Measurements from ENCODE around the gene MRPS27.

Gene MRPS27

DNA sequence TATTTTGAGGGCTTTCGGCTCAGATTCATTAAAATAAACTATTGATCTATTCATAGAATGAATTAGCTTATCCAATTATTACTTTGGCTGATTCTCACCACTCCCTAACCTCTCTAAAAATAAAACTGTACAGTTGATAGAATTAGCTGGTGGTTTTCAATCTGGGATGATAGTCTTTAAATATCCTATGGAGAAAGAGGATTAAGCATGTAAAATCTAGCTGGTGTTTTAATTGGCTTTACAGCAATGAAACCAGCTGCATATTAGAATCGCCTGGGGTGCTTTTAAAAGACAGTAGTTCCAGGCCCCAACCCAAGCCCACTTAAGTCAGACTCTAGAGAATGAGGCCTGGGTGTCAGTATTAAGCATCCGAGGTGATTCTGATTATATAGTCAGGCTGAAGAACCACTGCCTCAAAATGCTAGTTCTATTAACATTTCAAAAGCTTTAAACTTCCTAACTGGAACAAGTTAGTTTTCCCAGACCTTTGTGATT, 117.7 kb downstream of the MRPS27 start:
- TF ChIP-seq, protein P1, sequence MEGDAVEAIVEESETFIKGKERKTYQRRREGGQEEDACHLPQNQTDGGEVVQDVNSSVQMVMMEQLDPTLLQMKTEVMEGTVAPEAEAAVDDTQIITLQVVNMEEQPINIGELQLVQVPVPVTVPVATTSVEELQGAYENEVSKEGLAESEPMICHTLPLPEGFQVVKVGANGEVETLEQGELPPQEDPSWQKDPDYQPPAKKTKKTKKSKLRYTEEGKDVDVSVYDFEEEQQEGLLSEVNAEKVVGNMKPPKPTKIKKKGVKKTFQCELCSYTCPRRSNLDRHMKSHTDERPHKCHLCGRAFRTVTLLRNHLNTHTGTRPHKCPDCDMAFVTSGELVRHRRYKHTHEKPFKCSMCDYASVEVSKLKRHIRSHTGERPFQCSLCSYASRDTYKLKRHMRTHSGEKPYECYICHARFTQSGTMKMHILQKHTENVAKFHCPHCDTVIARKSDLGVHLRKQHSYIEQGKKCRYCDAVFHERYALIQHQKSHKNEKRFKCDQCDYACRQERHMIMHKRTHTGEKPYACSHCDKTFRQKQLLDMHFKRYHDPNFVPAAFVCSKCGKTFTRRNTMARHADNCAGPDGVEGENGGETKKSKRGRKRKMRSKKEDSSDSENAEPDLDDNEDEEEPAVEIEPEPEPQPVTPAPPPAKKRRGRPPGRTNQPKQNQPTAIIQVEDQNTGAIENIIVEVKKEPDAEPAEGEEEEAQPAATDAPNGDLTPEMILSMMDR (IDR thresholded peaks at IDR 0.05; ENCODE audit: control insufficient read depth, insufficient read depth, low read depth, low read length, missing control alignments): no peak
- DNase-seq (ENCODE audit: low read depth): no peak
- H3K4me3 ChIP-seq (ENCODE audit: control insufficient read depth, low read depth, low read length): no peak overlapping the region

DNA sequence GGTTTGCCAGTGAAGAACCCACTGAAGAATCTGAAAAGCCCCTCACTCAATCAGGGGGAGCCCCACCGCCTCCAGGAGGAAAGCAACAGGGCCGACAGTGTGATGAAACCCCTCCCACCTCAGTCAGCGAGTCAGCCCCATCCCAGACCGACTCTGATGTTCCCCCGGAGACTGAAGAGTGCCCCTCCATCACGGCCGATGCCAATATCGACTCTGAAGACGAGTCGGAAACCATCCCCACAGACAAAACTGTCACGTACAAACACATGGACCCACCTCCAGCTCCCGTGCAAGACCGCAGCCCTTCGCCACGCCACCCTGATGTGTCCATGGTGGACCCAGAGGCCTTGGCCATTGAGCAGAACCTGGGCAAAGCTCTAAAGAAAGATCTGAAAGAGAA, 120.4 kb downstream of the MRPS27 start:
- H3K4me3 ChIP-seq (ENCODE audit: control insufficient read depth, low read depth, low read length): no peak overlapping the region
- TF ChIP-seq, protein P1 (IDR thresholded peaks at IDR 0.05; ENCODE audit: control insufficient read depth, insufficient read depth, low read depth, low read length, missing control alignments): no peak
- DNase-seq (ENCODE audit: low read depth): no peak

DNA sequence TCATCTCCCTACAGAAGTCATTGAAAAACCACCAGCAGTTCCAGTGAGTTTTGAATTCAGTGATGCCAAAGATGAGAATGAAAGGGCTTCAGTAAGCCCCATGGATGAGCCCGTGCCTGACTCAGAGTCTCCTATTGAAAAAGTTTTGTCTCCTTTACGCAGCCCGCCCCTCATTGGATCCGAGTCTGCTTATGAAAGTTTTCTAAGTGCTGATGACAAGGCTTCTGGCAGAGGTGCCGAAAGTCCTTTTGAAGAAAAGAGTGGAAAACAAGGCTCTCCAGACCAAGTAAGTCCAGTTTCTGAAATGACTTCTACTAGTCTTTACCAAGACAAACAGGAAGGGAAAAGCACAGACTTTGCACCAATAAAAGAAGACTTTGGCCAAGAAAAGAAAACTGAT, 122.6 kb downstream of the MRPS27 start:
- TF ChIP-seq, protein P1 (IDR thresholded peaks at IDR 0.05; ENCODE audit: control insufficient read depth, insufficient read depth, low read depth, low read length, missing control alignments): no peak
- DNase-seq (ENCODE audit: low read depth): no peak
- no peak overlapping the region for H3K4me3 ChIP-seq (ENCODE audit: control insufficient read depth, low read depth, low read length)

DNA sequence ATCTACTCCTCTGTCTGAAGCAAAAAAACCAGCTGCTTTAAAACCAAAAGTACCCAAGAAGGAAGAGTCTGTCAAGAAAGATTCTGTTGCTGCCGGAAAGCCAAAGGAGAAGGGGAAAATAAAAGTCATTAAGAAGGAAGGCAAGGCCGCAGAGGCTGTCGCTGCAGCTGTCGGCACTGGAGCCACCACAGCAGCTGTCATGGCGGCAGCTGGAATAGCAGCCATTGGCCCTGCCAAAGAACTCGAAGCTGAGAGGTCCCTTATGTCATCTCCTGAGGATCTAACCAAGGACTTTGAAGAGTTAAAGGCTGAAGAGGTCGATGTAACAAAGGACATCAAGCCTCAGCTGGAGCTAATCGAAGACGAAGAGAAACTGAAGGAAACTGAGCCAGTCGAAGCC, 124.5 kb downstream of the MRPS27 start:
- H3K4me3 ChIP-seq (ENCODE audit: control insufficient read depth, low read depth, low read length): no peak overlapping the region
- TF ChIP-seq, protein P1 (IDR thresholded peaks at IDR 0.05; ENCODE audit: control insufficient read depth, insufficient read depth, low read depth, low read length, missing control alignments): no peak
- no peak for DNase-seq (ENCODE audit: low read depth)

DNA sequence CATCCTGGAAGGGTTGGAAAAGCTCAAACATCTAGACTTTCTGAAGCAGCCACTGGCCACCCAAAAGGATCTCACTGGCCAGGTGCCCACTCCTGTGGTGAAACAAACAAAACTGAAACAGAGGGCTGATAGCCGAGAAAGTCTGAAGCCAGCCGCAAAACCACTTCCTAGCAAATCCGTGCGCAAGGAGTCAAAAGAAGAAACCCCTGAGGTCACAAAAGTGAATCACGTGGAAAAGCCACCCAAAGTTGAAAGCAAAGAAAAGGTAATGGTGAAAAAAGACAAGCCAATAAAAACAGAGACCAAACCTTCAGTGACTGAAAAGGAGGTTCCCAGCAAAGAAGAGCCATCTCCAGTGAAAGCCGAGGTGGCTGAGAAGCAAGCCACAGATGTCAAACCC, 125.2 kb downstream of the MRPS27 start:
- TF ChIP-seq, protein P1 (IDR thresholded peaks at IDR 0.05; ENCODE audit: control insufficient read depth, insufficient read depth, low read depth, low read length, missing control alignments): no peak
- no peak for DNase-seq (ENCODE audit: low read depth)
- H3K4me3 ChIP-seq (ENCODE audit: control insufficient read depth, low read depth, low read length): no peak overlapping the region

DNA sequence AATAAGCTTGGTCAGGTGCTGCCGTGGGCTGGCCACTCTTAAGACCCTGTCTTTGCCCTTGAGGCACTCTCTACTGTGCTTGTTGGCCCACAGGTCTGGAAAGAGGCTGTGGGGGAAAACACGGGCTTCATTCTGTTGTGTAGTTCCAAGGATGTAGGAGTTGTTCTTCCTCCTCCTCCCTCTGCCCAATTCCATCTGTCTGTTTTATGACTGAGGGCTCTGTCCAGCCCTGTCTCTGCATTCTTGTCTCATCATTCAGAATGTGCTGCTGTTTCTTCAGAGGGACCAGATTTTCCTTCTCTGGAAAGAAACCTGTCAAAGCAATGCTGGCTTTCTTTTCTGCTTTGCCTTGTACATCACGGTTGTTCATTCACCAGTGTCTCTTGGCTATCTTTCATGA, 128.6 kb downstream of the MRPS27 start:
- no peak for DNase-seq (ENCODE audit: low read depth)
- H3K4me3 ChIP-seq (ENCODE audit: control insufficient read depth, low read depth, low read length): no peak overlapping the region
- TF ChIP-seq, protein P1 (IDR thresholded peaks at IDR 0.05; ENCODE audit: control insufficient read depth, insufficient read depth, low read depth, low read length, missing control alignments): no peak

DNA sequence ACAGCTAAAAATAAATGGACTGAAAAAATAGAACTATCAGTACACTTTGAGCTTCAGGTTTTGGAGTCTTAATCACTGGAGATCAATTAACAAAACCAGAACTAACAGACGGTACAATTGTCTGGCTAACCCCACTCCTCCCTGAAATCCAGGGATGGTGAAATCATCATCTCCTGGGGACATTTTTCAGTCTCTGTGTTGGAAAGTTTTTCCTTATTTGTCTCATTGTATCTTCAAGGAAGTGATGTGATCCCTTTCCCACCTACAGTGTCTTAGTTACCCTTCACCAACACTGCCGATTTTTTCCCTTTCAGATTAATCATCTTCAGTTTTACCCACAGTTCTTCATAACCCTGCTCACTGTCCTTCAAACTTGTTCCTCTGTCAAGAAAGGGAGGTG, 130.9 kb downstream of the MRPS27 start:
- no peak overlapping the region for H3K4me3 ChIP-seq (ENCODE audit: control insufficient read depth, low read depth, low read length)
- DNase-seq (ENCODE audit: low read depth): no peak
- TF ChIP-seq, protein P1 (IDR thresholded peaks at IDR 0.05; ENCODE audit: control insufficient read depth, insufficient read depth, low read depth, low read length, missing control alignments): no peak

All from AG09309 (cell line).